HCT116 (cell line): ENCODE data around the gene SLC30A10. TPM values are rescaled to one million over a fixed set of nuclear protein-coding genes. Genes with fewer than 3 reads are reported as not detected.

Experiments used
- ATAC-seq: fragments of 200-7000 bp; cut with Tn5 transposase; 2 replicates; pipeline ENCODE4 v1.9.1; 2020; ENCODE audit warnings: mild to moderate bottlenecking, moderate library complexity
- BruUV-seq: library from RNA; stranded (reverse); fragments of 400-500 nt; replicated peaks from 2 replicates; lab custom pipeline; 2021; lab: Mats Ljungman, UMichigan
- CTCF ChIA-PET: fragments of 300-600 bp; sonication (Branson Sonifier 250); formaldehyde crosslinking; loops from one replicate; lab custom pipeline; 2021; ENCODE audit warnings: antibody characterized with exemption; lab: Charles Lee
- POLR2A ChIA-PET: fragments of 300-600, 350-600 bp; sonication (Branson Sonifier 250); formaldehyde crosslinking; loops from one replicate; lab custom pipeline; 2021; ENCODE audit warnings: antibody characterized with exemption; lab: Charles Lee
- RAD21 ChIA-PET, 2 experiments: fragments of 300-600 bp; sonication (Branson Sonifier 250); formaldehyde crosslinking; loops; one replicate each; lab custom pipeline; 2023; ENCODE audit warnings: low total read pairs in 2 of 2; ENCODE audit not compliant: uncharacterized antibody in 2 of 2, unreplicated experiment in 2 of 2, low non-redundant PET in 1 of 2; lab: Charles Lee
- DNase-seq: peaks from one replicate; pipeline ENCODE4 v3.0.0-alpha.2; 2010; ENCODE audit warnings: low read depth, low spot score
- H2AFZ ChIP-seq: fragments of 200-600 bp; shearing (Covaris generic), sonication (generic); 2 replicates; pipeline ENCODE4 v1.6.1; 2017; ENCODE audit warnings: low read depth, mixed run types, mixed read lengths, antibody characterized with exemption, low read length; ENCODE audit not compliant: poor library complexity, severe bottlenecking
- H3K27ac ChIP-seq: 2 replicates; pipeline ENCODE4 v1.5.1; 2012; ENCODE audit warnings: low read depth, low read length
- H3K27me3 ChIP-seq: fragments of 200-600 bp; sonication (generic); 2 replicates; pipeline ENCODE4 v1.6.1; 2016; ENCODE audit warnings: mixed run types, low read length, mixed read lengths; ENCODE audit not compliant: insufficient read depth
- H3K36me3 ChIP-seq, 2 experiments: fragments of 200-500 bp in 1 of 2; fragments of 200-600 bp in 1 of 2; sonication (Bioruptor generic) in 1 of 2; sonication (generic) in 1 of 2; 2 replicates each; pipeline versions ENCODE4 v1.5.1 to v1.6.1; 2014 to 2016; ENCODE audit warnings: low read length in 2 of 2, inconsistent platforms in 1 of 2, mixed read lengths in 1 of 2, mixed run types in 1 of 2; ENCODE audit not compliant: insufficient read depth in 2 of 2, control insufficient read depth in 1 of 2
- H3K4me1 ChIP-seq, 2 experiments: fragments of 200-600 bp in 1 of 2; sonication (generic) in 1 of 2; 2 replicates each; pipeline versions ENCODE4 v1.5.1 to v1.6.1; 2012 to 2017; ENCODE audit warnings: low read length in 2 of 2, inconsistent platforms in 1 of 2, mild to moderate bottlenecking in 1 of 2, mixed read lengths in 1 of 2, mixed run types in 1 of 2, moderate library complexity in 1 of 2; ENCODE audit not compliant: insufficient read depth in 2 of 2, control insufficient read depth in 1 of 2
- H3K4me2 ChIP-seq: fragments of 200-600 bp; sonication (generic); 2 replicates; pipeline ENCODE4 v1.6.1; 2017; ENCODE audit warnings: mixed run types, low read length, mixed read lengths
- H3K4me3 ChIP-seq, 2 experiments: fragments of 200-600 bp in 1 of 2; sonication (generic) in 1 of 2; replicated peaks in 1 of 2; 2 replicates each; pipeline ENCODE4 v1.5.1; 2011 to 2016; ENCODE audit warnings: low read length in 2 of 2, control low read depth in 1 of 2, low read depth in 1 of 2, mild to moderate bottlenecking in 1 of 2, mixed read lengths in 1 of 2, mixed run types in 1 of 2
- H3K79me2 ChIP-seq: fragments of 200-600 bp; sonication (generic); 2 replicates; pipeline ENCODE4 v1.6.1; 2017; ENCODE audit warnings: mild to moderate bottlenecking, mixed run types, low read length, moderate library complexity, mixed read lengths; ENCODE audit not compliant: insufficient read depth
- H3K9ac ChIP-seq: fragments of 200-600 bp; sonication (generic); 2 replicates; pipeline ENCODE4 v1.6.1; 2016; ENCODE audit warnings: low read length, mixed read lengths
- H3K9me2 ChIP-seq: fragments of 200-600 bp; sonication (generic), shearing (Covaris generic); 2 replicates; pipeline ENCODE4 v1.6.1; 2017; ENCODE audit warnings: mixed run types, mild to moderate bottlenecking, moderate library complexity; ENCODE audit not compliant: insufficient read depth
- H3K9me3 ChIP-seq, 2 experiments: fragments of 200-500 bp in 1 of 2; fragments of 200-600 bp in 1 of 2; sonication (Bioruptor generic) in 1 of 2; sonication (generic) in 1 of 2; 2 replicates each; pipeline ENCODE4 v1.6.1; 2014 to 2017; ENCODE audit warnings: low read length in 2 of 2, mixed read lengths in 2 of 2, inconsistent platforms in 1 of 2, low read depth in 1 of 2, mild to moderate bottlenecking in 1 of 2, mixed run types in 1 of 2, moderate library complexity in 1 of 2; ENCODE audit not compliant: control insufficient read depth in 1 of 2, insufficient read depth in 1 of 2
- H4K20me1 ChIP-seq: fragments of 200-600 bp; sonication (generic), shearing (Covaris generic); 2 replicates; pipeline ENCODE4 v1.6.1; 2017; ENCODE audit warnings: mixed run types, mild to moderate bottlenecking, moderate library complexity; ENCODE audit not compliant: insufficient read depth
- EZH2 ChIP-seq: fragments of 200-600 bp; sonication (generic); IDR thresholded peaks from 2 replicates; pipeline ENCODE4 v1.6.1; 2017; ENCODE audit warnings: antibody characterized with exemption, mixed run types
- FOSL1 ChIP-seq: IDR thresholded peaks from 2 replicates; pipeline ENCODE4 v1.6.1; 2012; ENCODE audit warnings: low read depth
- MAX ChIP-seq: IDR thresholded peaks from 2 replicates; pipeline ENCODE4 v1.6.1; 2012
- POLR2AphosphoS5 ChIP-seq: IDR thresholded peaks from 2 replicates; pipeline ENCODE4 v1.6.1; 2011; ENCODE audit warnings: mild to moderate bottlenecking, low read depth, low read length, moderate library complexity
- SIN3A ChIP-seq: IDR thresholded peaks from 2 replicates; pipeline ENCODE4 v1.6.1; 2012; ENCODE audit warnings: low read depth
- ZBTB33 ChIP-seq: IDR thresholded peaks from 2 replicates; pipeline ENCODE4 v1.6.1; 2011; ENCODE audit warnings: mild to moderate bottlenecking, low read length, moderate library complexity; ENCODE audit not compliant: insufficient replicate concordance; ENCODE audit errors: extremely low read depth
- ZFX ChIP-seq: fragments of 450-650 bp; IDR thresholded peaks from 2 replicates; pipeline ENCODE4 v1.6.1; 2017
- ZNF274 ChIP-seq: fragments of 200-500 bp; sonication (Bioruptor generic); IDR thresholded peaks from 2 replicates; pipeline ENCODE4 v1.6.1; 2014; ENCODE audit warnings: mild to moderate bottlenecking, low read depth, low read length, inconsistent platforms
- intact Hi-C: fragments of 100-400 bp; cut with micrococcal nuclease; formaldehyde crosslinking; loops from 2 replicates; pipeline ENCODE4 v1.10.0; 2022
- total RNA-seq: library from RNA; stranded (reverse); gene quantifications from one replicate; pipeline ENCODE4 v1.2.1, GENCODE V29; 2021; ENCODE audit not compliant: unreplicated experiment
- TF ChIP-seq, protein P1 (sequence below), 3 experiments: fragments of 200-600 bp in 1 of 3; sonication (generic) in 1 of 3; IDR thresholded peaks in 2 of 3; conservative IDR thresholded peaks in 1 of 3; 2 replicates each; pipeline ENCODE4 v1.5.1; 2012 to 2017; ENCODE audit warnings: low read depth in 2 of 3, low read length in 2 of 3, antibody characterized with exemption in 1 of 3, borderline replicate concordance in 1 of 3, control low read depth in 1 of 3, mild to moderate bottlenecking in 1 of 3, mixed read lengths in 1 of 3, mixed run types in 1 of 3, moderate library complexity in 1 of 3; ENCODE audit not compliant: insufficient read depth in 1 of 3

The SLC30A10 gene
- total RNA-seq, 1 experiment from 2014 or later, result 0.15 TPM

- TF ChIP-seq, protein P1, sequence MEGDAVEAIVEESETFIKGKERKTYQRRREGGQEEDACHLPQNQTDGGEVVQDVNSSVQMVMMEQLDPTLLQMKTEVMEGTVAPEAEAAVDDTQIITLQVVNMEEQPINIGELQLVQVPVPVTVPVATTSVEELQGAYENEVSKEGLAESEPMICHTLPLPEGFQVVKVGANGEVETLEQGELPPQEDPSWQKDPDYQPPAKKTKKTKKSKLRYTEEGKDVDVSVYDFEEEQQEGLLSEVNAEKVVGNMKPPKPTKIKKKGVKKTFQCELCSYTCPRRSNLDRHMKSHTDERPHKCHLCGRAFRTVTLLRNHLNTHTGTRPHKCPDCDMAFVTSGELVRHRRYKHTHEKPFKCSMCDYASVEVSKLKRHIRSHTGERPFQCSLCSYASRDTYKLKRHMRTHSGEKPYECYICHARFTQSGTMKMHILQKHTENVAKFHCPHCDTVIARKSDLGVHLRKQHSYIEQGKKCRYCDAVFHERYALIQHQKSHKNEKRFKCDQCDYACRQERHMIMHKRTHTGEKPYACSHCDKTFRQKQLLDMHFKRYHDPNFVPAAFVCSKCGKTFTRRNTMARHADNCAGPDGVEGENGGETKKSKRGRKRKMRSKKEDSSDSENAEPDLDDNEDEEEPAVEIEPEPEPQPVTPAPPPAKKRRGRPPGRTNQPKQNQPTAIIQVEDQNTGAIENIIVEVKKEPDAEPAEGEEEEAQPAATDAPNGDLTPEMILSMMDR (IDR thresholded peaks at IDR 0.05 in 2 of 3, conservative IDR thresholded peaks at IDR 0.05 in 1 of 3; ENCODE audit: borderline replicate concordance in 1 of 3, insufficient read depth in 1 of 3, low read depth in 2 of 3, low read length in 2 of 3), result no peak
- TF ChIP-seq ZNF274 (no peak), EZH2 (no peak), ZFX (no peak), POLR2AphosphoS5 (no peak)
Measured at GRCh38 chr1:219904934-219905333, 23.4 kb downstream of the SLC30A10 start (continued).

DNA sequence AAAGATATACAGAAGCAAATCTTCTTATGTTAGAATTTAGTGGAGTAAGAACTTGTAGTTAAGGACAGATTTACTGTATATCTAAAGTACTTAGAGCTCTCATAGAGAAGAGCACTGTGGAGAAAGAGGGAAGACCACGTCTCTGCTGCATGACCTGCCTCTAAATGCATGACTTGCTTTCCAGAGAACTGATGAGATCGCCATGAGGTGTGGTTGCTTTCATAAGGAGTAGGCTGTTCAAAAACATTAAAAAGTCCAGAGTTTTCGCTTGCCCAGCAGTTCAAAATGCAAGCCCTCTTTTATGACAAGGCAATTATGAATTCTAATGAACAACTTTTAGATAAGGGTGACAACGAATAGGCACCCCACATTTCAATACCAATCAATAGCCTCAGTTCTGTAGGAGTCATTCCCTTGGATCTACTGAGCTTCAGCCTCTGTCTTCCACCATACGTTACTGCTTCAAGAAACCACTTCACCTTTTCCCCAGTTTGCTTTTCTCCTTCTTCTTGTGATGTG is 24.9 kb downstream of the SLC30A10 start:
- Histone ChIP-seq H2AFZ (no peak overlapping the region), H3K36me3 (no peaks in the 10 kb centered on the region), H3K9me2 (no peaks in the 10 kb centered on the region), H3K4me1 (no peaks in the 10 kb centered on the region), H3K27me3 (no peaks in the 10 kb centered on the region), H3K27ac (no peak overlapping the region), H4K20me1 (no peaks in the 10 kb centered on the region), H3K9ac (no peak overlapping the region), H3K79me2 (no peaks in the 10 kb centered on the region), H3K4me3 (no peak overlapping the region), H3K4me2 (no peak overlapping the region), H3K9me3 (no peaks in the 10 kb centered on the region)
- CTCF ChIA-PET, result no interaction called here
- POLR2A ChIA-PET, result no interaction called here
- no peak for TF ChIP-seq FOSL1
- TF ChIP-seq SIN3A, result no peak
- no peak for TF ChIP-seq ZBTB33
- TF ChIP-seq MAX, result no peak
- no peak for TF ChIP-seq ZNF274
- ATAC-seq, result no peak
- intact Hi-C loops, result no loop called here
- DNase-seq, result no peak
- BruUV-seq, result no TSS peak
- RAD21 ChIA-PET, result no interaction called here
